GM13976 (cell line): ENCODE measurements around the gene CPED1.

Experiments
- DNase-seq: peaks from one replicate; pipeline ENCODE4 v3.0.0; 2012; ENCODE audit warnings: low spot score
- in situ Hi-C: fragments of 300-500 bp; cut with MboI; formaldehyde crosslinking; loops from one replicate; pipeline ENCODE4 v1.12.0; 2022; ENCODE audit warnings: low sequenced_read_pairs, mixed read lengths, inconsistent platforms; ENCODE audit not compliant: unreplicated experiment
- TF ChIP-seq, protein P1 (sequence below): IDR thresholded peaks from 2 replicates; pipeline ENCODE4 v1.5.1; 2012; ENCODE audit warnings: borderline replicate concordance, mild to moderate bottlenecking; ENCODE audit not compliant: insufficient read depth; ENCODE audit errors: extremely low read depth, missing control alignments, control extremely low read depth

Gene CPED1

DNA sequence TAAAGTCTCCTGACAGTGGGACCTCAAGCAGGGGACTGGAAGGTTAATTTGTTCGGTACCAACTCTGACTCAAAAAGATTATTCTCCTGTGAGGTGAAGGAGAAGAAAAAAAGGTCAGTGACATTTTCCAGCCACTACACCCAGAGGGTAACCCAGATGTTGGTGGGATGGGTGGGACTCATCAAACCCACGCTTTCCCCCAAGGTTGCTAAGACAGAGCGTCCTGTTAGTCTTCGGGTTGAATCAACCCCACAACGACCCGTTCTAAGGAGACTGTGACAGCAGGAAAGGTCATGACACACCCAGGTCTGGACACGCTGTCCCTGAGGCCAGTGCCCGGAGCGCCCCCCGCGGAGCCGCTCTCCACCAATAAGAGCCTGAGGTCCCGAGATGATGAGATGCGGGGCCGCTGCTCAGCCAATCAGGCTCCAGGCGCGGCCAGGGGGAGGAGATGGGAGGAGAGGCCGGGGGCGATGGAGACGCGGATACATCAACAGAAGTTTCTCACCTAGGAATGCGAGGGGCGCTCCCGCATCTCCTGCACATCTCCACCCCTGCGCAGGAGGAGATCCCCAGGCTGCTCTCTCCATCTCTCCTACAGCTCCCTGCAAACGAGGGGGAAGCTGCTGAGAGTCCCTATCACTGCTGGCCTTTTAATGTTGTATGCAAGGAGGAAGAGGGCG is 340.1 kb downstream of the CPED1 start, which contains the start of gene WNT16:
TSS of gene WNT16 (plus strand) at position 493 of the 683 bp plus-strand sequence. CDS start 293 bp downstream, outside the sequence.
- DNase-seq, result peak; percentile 38
- TF ChIP-seq, protein P1, sequence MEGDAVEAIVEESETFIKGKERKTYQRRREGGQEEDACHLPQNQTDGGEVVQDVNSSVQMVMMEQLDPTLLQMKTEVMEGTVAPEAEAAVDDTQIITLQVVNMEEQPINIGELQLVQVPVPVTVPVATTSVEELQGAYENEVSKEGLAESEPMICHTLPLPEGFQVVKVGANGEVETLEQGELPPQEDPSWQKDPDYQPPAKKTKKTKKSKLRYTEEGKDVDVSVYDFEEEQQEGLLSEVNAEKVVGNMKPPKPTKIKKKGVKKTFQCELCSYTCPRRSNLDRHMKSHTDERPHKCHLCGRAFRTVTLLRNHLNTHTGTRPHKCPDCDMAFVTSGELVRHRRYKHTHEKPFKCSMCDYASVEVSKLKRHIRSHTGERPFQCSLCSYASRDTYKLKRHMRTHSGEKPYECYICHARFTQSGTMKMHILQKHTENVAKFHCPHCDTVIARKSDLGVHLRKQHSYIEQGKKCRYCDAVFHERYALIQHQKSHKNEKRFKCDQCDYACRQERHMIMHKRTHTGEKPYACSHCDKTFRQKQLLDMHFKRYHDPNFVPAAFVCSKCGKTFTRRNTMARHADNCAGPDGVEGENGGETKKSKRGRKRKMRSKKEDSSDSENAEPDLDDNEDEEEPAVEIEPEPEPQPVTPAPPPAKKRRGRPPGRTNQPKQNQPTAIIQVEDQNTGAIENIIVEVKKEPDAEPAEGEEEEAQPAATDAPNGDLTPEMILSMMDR, result no peak
- in situ Hi-C loops, result loop anchor here (25.0 kb wide), 1 partner anchor 341 kb away; the partner anchor contains the start of gene CPED1

DNA sequence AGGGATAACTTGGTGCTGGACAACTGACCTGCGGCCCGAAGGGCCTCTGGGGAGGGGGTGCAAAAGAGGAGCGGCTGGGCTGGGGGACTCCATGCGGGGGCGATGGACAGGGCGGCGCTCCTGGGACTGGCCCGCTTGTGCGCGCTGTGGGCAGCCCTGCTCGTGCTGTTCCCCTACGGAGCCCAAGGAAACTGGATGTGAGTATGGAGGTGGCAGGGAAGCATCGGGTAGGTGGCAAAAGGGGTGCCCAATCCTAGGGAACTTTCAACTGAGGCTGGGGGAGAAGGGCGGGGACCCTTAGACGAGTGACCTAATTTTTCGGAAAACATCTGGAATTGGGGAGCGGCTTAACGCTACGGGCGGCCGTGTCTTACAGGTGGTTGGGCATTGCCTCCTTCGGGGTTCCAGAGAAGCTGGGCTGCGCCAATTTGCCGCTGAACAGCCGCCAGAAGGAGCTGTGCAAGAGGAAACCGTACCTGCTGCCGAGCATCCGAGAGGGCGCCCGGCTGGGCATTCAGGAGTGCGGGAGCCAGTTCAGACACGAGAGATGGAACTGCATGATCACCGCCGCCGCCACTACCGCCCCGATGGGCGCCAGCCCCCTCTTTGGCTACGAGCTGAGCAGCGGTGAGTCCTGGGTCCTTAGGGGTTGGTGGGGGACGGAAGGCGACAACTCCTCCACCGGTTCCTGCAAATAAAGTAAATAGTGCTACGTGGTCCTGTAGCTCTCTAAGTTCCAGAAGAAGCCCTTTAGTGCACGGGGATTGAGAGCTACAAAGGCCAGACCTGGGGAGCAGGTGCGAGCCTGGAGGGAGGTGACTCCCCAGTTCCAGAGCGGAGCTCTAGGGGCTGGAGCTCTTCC is 340.9 kb downstream of the CPED1 start:
- TF ChIP-seq, protein P1, result peak; percentile 14
- peak; percentile 68 for DNase-seq
- in situ Hi-C loops, result loop anchor here (25.0 kb wide), 1 partner anchor 342 kb away; the partner anchor contains the start of gene CPED1

DNA sequence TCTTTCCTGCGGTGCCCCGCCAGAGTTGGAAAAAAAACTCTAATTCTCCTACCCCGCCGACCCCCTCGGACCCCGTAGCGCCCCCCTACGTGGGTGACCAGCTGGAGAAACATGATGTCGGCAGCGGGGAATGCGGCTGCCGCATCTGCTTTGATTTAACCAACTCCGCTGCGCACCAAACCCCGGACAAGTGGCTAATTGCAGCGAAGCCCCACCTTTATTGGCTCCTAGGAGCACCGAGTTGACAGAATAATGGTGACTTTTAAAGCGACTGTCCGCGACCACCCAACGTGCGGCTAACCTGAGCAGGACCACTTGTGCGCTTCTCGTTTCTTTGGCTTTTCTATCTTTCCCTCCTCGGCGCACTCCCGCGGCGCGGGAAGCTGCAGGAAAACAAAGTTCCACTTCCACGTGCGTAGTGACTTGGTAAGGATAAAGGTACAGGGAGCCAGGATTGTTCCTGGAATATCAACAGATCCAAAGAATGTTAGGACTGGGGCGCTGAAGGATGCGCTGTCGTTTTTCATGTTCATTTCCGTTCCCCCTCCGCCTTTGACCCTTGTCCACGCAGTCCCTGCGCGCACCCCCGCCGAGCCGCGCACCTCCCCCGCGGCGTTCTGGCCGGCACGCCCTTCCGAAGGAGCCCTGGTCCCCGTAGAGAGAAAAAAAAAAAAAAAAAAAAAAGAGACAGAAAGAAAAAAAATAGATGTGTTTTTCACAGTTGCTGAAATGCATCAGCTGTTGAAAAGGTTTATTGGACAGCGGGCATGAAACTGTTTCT is 341.7 kb downstream of the CPED1 start:
- peak; percentile 44 for DNase-seq
- in situ Hi-C loops, result loop anchor here (25.0 kb wide), 1 partner anchor 343 kb away; the partner anchor contains the start of gene CPED1
- TF ChIP-seq, protein P1, result no peak

DNA sequence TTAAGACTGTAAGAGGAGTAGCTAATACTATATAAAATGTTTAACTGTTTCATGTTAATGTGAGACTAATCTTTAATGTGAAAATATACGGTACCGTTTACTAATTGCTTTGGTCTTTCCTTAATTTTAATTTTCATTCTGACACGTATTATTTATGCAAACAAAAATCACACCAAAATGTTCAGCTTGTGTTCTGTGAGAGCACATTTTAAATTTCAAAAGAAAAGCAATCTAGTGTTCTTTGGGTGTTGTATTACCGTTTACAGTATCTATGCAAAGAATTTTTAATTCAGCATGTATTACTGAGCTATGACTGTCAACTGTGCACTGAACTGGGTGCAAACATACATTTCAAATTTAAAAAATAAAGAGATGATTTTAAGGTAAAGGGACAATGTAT is 342.5 kb downstream of the CPED1 start:
- TF ChIP-seq, protein P1, result no peak
- no peak for DNase-seq
- in situ Hi-C loops, result loop anchor here (25.0 kb wide), 1 partner anchor 344 kb away; the partner anchor contains the start of gene CPED1

DNA sequence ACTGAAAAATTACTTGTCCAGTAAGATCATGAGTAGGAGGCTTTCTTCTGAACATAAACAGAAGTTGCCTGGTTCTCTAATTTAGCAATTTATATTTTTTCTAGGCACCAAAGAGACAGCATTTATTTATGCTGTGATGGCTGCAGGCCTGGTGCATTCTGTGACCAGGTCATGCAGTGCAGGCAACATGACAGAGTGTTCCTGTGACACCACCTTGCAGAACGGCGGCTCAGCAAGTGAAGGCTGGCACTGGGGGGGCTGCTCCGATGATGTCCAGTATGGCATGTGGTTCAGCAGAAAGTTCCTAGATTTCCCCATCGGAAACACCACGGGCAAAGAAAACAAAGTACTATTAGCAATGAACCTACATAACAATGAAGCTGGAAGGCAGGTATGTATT is 343.1 kb downstream of the CPED1 start:
- TF ChIP-seq, protein P1, result no peak
- in situ Hi-C loops, result loop anchor here (25.0 kb wide), 1 partner anchor 344 kb away; the partner anchor contains the start of gene CPED1

DNA sequence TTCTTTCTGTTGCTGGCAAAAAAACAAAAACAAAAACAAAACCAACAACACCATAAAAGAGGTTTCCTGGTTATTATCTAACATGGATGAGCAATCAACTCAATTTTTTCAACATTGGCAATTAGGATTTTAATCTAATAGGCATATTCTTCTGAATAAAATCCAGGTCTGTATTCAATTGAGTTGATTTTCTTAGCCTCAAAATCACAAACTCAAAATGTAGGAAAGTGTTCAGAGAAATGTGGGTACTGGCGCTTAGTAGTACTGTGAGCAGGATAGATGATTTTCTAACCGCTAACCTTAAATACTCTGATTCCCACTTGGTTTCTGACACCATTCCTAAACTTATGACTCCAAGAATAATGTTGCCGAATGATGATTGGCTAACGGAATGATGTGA is 345.9 kb downstream of the CPED1 start:
- in situ Hi-C loops, result loop anchor here (25.0 kb wide), 1 partner anchor 347 kb away; the partner anchor contains the start of gene CPED1
- DNase-seq, result no peak
- TF ChIP-seq, protein P1, result no peak

More for the DNA sequence above, 343.1 kb downstream of the CPED1 start:
- DNase-seq, result no peak
